ENCODE measurements around the gene TSPOAP1.

DNA sequence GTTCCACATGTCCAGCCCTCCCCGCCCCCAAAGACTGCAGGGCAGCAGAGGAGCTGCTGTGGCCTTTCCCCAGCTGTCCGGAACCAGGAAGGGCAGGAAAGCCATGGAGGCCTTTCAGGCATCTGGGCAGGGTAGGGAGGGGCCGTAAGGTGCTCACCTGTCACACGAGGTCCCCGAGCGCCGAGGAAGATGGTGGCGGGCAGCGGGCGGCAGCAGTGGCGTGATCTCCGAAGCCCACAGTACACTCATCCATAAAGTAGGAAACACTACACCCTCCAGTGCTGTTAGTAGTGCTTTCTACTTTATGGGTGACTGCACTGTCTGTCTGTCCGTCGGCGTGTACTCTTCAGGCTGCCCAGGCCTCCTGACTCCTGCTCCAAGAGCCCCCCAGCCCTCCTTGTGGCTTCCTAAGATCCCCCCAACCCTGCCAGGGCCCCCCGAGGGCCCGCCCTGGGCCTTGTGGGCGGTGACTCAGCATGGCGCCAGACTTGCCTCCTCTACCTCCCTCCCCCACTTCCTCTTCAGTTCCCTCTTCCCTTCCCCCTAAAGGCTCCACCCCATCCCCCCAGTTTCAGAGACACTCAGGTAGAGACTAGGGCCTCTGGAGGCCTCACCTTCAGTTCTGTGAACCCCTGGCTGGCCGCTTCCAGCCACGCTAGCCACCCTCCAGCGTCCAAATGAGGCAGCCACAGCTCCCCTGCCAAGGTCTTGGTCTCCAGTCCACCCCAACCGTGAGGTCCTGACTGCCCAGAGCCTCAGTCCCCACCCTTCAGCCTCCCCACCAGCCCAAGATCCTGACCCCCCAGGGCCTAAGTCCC lies 2.6 kb upstream of the TSPOAP1 start:
- TF ChIP-seq, protein P1, sequence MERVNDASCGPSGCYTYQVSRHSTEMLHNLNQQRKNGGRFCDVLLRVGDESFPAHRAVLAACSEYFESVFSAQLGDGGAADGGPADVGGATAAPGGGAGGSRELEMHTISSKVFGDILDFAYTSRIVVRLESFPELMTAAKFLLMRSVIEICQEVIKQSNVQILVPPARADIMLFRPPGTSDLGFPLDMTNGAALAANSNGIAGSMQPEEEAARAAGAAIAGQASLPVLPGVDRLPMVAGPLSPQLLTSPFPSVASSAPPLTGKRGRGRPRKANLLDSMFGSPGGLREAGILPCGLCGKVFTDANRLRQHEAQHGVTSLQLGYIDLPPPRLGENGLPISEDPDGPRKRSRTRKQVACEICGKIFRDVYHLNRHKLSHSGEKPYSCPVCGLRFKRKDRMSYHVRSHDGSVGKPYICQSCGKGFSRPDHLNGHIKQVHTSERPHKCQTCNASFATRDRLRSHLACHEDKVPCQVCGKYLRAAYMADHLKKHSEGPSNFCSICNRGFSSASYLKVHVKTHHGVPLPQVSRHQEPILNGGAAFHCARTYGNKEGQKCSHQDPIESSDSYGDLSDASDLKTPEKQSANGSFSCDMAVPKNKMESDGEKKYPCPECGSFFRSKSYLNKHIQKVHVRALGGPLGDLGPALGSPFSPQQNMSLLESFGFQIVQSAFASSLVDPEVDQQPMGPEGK (CRISPR knock-in tag; IDR thresholded peaks at IDR 0.05; ENCODE audit: borderline replicate concordance) = no peak
- TF ChIP-seq, protein P2, sequence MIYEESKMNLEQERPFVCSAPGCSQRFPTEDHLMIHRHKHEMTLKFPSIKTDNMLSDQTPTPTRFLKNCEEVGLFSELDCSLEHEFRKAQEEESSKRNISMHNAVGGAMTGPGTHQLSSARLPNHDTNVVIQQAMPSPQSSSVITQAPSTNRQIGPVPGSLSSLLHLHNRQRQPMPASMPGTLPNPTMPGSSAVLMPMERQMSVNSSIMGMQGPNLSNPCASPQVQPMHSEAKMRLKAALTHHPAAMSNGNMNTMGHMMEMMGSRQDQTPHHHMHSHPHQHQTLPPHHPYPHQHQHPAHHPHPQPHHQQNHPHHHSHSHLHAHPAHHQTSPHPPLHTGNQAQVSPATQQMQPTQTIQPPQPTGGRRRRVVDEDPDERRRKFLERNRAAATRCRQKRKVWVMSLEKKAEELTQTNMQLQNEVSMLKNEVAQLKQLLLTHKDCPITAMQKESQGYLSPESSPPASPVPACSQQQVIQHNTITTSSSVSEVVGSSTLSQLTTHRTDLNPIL (CRISPR knock-in tag; IDR thresholded peaks at IDR 0.05; ENCODE audit: low read depth) = no peak
- TF ChIP-seq ZFP30 (CRISPR knock-in tag; IDR thresholded peaks at IDR 0.05) (no peak), ZFP3 (CRISPR knock-in tag; IDR thresholded peaks at IDR 0.05) (no peak), OSR1 (CRISPR knock-in tag; IDR thresholded peaks at IDR 0.05) (no peak)
- TF ChIP-seq, protein P3, sequence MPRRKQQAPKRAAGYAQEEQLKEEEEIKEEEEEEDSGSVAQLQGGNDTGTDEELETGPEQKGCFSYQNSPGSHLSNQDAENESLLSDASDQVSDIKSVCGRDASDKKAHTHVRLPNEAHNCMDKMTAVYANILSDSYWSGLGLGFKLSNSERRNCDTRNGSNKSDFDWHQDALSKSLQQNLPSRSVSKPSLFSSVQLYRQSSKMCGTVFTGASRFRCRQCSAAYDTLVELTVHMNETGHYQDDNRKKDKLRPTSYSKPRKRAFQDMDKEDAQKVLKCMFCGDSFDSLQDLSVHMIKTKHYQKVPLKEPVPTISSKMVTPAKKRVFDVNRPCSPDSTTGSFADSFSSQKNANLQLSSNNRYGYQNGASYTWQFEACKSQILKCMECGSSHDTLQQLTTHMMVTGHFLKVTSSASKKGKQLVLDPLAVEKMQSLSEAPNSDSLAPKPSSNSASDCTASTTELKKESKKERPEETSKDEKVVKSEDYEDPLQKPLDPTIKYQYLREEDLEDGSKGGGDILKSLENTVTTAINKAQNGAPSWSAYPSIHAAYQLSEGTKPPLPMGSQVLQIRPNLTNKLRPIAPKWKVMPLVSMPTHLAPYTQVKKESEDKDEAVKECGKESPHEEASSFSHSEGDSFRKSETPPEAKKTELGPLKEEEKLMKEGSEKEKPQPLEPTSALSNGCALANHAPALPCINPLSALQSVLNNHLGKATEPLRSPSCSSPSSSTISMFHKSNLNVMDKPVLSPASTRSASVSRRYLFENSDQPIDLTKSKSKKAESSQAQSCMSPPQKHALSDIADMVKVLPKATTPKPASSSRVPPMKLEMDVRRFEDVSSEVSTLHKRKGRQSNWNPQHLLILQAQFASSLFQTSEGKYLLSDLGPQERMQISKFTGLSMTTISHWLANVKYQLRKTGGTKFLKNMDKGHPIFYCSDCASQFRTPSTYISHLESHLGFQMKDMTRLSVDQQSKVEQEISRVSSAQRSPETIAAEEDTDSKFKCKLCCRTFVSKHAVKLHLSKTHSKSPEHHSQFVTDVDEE (CRISPR knock-in tag; IDR thresholded peaks at IDR 0.05) = no peak
- TF ChIP-seq, protein P4, sequence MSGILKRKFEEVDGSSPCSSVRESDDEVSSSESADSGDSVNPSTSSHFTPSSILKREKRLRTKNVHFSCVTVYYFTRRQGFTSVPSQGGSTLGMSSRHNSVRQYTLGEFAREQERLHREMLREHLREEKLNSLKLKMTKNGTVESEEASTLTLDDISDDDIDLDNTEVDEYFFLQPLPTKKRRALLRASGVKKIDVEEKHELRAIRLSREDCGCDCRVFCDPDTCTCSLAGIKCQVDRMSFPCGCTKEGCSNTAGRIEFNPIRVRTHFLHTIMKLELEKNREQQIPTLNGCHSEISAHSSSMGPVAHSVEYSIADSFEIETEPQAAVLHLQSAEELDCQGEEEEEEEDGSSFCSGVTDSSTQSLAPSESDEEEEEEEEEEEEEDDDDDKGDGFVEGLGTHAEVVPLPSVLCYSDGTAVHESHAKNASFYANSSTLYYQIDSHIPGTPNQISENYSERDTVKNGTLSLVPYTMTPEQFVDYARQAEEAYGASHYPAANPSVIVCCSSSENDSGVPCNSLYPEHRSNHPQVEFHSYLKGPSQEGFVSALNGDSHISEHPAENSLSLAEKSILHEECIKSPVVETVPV (CRISPR knock-in tag; IDR thresholded peaks at IDR 0.05) = no peak
